ENCODE measurements around the gene LRP1B.
"Not testable (repeated sequence)": the region's sequence is repeated elsewhere in the genome, so short reads cannot be mapped to it uniquely, and the experiment has no call there.

Gene LRP1B

DNA sequence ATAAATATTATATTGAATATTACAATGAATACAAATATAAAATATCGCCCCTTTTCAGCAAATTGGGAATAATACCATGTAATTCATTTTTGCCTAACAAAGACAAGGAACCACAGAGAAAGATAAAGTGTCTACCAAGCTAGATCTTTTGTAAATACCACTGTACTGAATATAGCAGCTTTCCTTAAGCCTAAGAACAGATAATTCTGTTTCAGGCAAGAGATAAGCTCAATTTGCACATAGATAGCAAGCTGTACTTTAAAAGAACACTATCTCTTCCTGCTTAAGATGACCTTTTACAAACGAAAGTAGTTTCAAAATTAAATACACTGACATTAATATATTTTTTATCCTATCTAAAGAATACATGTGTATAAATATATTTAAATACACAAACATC, 43.2 kb downstream of the LRP1B start:
- DNase-seq (ENCODE audit: low spot score); H3K27me3 Mint-ChIP-seq (ENCODE audit: low read depth); H3K4me1 Mint-ChIP-seq (ENCODE audit: low read depth); H3K4me3 Mint-ChIP-seq; H3K27ac Mint-ChIP-seq; H3K36me3 Mint-ChIP-seq (ENCODE audit: low read depth): not testable (repeated sequence)
- peaks cover 20% of the 10 kb centered on the region for H3K9me3 Mint-ChIP-seq

DNA sequence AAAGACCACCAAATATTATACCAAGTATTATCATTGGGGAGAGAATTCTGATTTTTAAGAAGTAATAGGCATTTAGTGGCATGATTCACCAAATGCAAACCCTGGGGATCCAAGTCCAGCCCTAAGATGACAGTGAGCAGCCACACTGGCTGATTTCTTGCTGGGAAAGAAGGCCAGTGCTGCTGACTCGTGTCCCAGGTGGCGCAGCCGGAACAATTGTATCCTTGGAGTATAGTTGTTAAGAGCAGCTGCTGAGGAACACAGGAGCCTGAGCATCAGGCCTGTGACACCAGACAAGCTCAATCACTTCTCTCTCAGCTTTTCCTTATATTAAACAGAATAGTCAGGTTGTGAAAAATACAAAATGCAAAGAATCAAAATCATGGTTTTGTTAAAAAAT, 48.4 kb downstream of the LRP1B start:
- no peaks in the 10 kb centered on the region for H3K36me3 Mint-ChIP-seq (ENCODE audit: low read depth)
- no peaks in the 10 kb centered on the region for H3K4me1 Mint-ChIP-seq (ENCODE audit: low read depth)
- no peak for DNase-seq (ENCODE audit: low spot score)
- H3K4me3 Mint-ChIP-seq: no peak overlapping the region
- H3K27ac Mint-ChIP-seq: no peak overlapping the region
- H3K9me3 Mint-ChIP-seq: peaks cover 16% of the 10 kb centered on the region
- H3K27me3 Mint-ChIP-seq (ENCODE audit: low read depth): no peaks in the 10 kb centered on the region

DNA sequence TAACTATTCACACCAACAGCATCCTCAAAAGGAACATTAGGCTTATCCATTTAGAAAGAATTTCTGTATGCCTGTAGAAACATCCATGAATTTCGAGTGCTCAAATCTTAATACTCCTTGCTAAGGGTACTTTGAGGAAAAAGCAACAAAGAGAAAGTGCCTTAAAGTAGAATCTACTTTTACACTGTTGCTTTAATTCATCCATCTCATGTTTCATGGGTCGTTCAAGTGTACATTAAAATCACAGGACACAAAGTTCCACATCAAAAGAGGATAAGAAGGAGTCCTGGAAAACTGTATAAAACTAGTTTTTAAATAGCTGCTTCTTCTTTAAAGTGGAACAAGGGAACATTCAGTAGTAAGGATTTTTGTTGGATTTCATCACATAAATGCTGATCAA, 54.5 kb downstream of the LRP1B start:
- no peaks in the 10 kb centered on the region for H3K36me3 Mint-ChIP-seq (ENCODE audit: low read depth)
- no peaks in the 10 kb centered on the region for H3K9me3 Mint-ChIP-seq
- DNase-seq (ENCODE audit: low spot score): no peak
- no peaks in the 10 kb centered on the region for H3K27me3 Mint-ChIP-seq (ENCODE audit: low read depth)
- H3K4me3 Mint-ChIP-seq: no peak overlapping the region
- H3K27ac Mint-ChIP-seq: no peak overlapping the region
- no peaks in the 10 kb centered on the region for H3K4me1 Mint-ChIP-seq (ENCODE audit: low read depth)

DNA sequence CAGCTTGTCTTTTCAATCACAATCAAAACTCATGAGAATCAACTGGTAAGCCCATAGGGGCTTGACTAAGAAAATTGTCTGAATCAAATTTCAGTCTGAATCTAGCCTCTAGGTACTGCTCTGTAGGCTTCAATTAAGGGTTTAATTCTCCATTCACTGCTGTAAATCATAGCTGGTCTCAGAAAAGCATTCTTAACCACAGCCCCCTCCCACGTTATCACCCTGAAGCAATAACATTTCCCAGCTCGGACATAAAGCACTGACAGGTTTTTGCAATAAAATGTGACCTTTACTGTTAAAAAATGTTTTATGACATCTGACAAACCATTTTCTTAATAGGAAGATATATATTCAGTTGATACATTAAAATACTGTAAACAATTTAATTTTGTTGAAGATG, 55.0 kb downstream of the LRP1B start:
- DNase-seq (ENCODE audit: low spot score): no peak
- Mint-ChIP-seq H3K36me3 (ENCODE audit: low read depth) (no peaks in the 10 kb centered on the region), H3K9me3 (no peaks in the 10 kb centered on the region), H3K27me3 (ENCODE audit: low read depth) (no peaks in the 10 kb centered on the region), H3K4me3 (no peak overlapping the region), H3K4me1 (ENCODE audit: low read depth) (no peaks in the 10 kb centered on the region), H3K27ac (no peak overlapping the region)

DNA sequence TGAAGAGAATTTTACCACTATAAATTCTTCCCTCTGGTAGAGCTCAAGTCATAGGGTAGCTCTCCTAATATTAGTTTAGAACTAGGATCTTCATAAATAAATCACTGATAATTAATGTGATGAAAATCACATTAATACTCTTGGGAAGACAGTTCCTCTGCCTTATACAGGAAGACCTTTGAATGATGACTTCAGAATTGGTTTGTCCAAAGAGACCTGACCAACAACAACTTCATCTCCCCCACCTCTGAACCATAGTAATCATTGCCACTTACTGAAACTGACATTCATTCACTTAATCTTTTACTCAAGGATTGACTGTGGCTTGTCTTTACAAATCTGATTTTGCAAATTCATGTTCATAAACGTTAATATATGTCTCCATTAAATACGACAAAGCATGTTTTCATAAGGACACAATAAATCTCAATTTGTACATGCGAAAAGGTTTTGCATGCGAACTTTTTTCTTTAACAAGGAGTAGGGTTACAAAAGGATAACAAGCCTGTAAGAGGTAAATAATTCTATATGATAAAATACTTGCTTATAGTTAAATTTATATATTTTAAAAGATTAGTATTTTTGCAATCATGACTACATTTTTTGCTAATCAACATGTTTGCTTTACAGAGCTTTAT, 61.4 kb downstream of the LRP1B start:
- Mint-ChIP-seq H3K27me3 (ENCODE audit: low read depth) (no peaks in the 10 kb centered on the region), H3K27ac (no peak overlapping the region), H3K36me3 (ENCODE audit: low read depth) (no peaks in the 10 kb centered on the region), H3K9me3 (no peaks in the 10 kb centered on the region), H3K4me3 (no peak overlapping the region), H3K4me1 (ENCODE audit: low read depth) (no peaks in the 10 kb centered on the region)
- no peak for DNase-seq (ENCODE audit: low spot score)

DNA sequence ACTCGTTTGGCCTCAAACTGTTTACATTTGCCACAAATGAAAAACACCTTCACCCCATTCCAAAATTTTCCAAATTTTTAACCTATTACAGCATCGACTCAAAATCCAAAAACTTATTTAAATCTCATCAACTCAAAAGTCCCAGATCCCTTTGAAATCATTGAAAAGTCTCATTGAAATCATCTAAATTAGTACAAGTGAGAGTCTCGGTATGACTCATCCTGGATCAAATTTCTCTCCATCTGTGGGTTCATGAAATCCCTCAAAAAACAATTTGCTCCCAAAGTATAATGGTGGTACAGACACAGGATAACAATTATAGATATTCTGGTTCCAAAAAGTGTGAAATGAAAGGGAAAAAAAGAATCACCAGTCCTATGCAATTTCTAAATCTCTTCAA, 65.1 kb downstream of the LRP1B start:
- no peaks in the 10 kb centered on the region for H3K4me1 Mint-ChIP-seq (ENCODE audit: low read depth)
- H3K4me3 Mint-ChIP-seq: no peak overlapping the region
- H3K27ac Mint-ChIP-seq: no peak overlapping the region
- no peaks in the 10 kb centered on the region for H3K9me3 Mint-ChIP-seq
- H3K27me3 Mint-ChIP-seq (ENCODE audit: low read depth): no peaks in the 10 kb centered on the region
- H3K36me3 Mint-ChIP-seq (ENCODE audit: low read depth): no peaks in the 10 kb centered on the region
- no peak for DNase-seq (ENCODE audit: low spot score)

DNA sequence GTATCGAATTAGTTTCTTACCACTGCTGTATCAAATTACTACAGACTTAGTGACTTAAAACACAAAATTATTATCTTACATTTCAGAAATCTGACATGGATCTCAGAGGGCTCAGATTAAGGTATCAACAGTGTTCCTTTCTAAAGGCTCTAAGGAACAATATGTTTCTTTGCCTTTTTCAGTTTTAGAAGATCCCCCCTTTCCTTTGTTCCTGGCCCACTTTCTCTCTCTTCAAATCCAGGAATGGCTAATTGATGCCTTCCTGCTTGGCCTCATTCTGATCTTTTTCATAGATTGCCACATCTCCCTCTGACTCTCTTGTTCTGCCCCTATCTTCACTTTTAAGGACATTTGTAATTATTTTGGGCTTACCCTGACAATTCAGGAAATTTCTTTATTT, 65.7 kb downstream of the LRP1B start:
- no peaks in the 10 kb centered on the region for H3K27me3 Mint-ChIP-seq (ENCODE audit: low read depth)
- H3K36me3 Mint-ChIP-seq (ENCODE audit: low read depth): no peaks in the 10 kb centered on the region
- no peaks in the 10 kb centered on the region for H3K9me3 Mint-ChIP-seq
- H3K27ac Mint-ChIP-seq: no peak overlapping the region
- no peaks in the 10 kb centered on the region for H3K4me1 Mint-ChIP-seq (ENCODE audit: low read depth)
- H3K4me3 Mint-ChIP-seq: no peak overlapping the region
- DNase-seq (ENCODE audit: low spot score): no peak

DNA sequence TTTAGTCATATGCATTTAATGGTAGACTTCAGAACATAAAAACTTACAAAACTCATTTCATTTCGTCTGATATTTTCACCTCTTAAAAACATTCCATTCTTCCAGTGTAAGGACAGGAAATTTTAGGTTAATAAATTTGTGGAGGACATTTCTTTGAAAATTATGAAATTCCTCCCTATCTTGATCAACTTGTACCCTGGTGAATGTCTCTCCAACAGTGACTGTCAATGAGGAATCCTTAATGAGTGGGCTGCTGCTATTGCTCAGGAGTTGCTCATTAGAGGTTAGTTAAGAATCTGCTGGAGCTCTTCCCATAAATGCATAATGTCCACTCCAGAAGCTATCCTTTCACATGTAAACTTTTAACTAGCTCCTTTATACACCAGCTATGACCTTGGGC, 69.1 kb downstream of the LRP1B start:
- Mint-ChIP-seq H3K27ac (no peak overlapping the region), H3K9me3 (no peaks in the 10 kb centered on the region)

DNA sequence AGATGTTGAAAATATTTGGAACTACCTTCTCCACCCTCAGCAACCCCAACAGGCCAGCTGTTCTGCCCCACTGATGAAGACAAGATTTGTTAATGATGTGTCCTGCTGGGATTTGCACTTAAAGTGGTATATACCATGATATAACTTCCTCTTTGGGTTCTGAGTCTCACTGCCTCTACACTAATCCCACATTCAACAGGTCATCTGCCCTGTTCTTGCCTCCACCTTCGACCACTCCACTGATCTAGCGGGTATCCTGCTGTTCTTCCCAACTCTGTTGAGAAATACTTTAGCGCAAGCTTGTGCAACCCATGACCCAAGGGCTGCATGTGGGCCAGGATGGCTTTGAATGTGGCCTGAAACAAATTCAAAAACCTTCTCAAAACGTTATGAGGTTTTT, 72.7 kb downstream of the LRP1B start:
- Mint-ChIP-seq H3K4me1 (ENCODE audit: low read depth) (no peaks in the 10 kb centered on the region), H3K27ac (no peak overlapping the region), H3K4me3 (no peak overlapping the region), H3K9me3 (peaks cover 3% of the 10 kb centered on the region), H3K36me3 (ENCODE audit: low read depth) (no peaks in the 10 kb centered on the region), H3K27me3 (ENCODE audit: low read depth) (no peaks in the 10 kb centered on the region)
- no peak for DNase-seq (ENCODE audit: low spot score)

More for the DNA sequence above, 69.1 kb downstream of the LRP1B start:
- H3K27me3 Mint-ChIP-seq (ENCODE audit: low read depth): no peaks in the 10 kb centered on the region
- H3K36me3 Mint-ChIP-seq (ENCODE audit: low read depth): no peaks in the 10 kb centered on the region
- no peak for DNase-seq (ENCODE audit: low spot score)
- no peaks in the 10 kb centered on the region for H3K4me1 Mint-ChIP-seq (ENCODE audit: low read depth)
- H3K4me3 Mint-ChIP-seq: no peak overlapping the region

DNA sequence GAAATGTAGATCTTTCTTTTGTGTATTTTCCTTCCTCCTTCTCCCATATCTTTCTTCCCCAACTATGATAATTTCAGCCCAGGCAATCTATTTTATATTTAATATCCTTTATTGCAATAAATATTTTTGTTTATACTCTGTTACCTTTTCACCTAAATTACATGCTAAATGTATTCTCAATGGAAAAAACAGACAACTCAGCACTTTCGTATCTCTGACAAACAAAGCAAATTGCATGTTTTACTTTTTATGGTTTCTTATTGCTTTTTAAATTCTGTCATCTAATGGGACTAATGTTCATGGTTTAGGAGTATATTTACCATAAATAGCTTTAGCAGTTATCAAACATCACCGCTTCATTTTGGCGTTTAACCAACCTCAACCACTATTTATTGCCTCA, 74.0 kb downstream of the LRP1B start:
- H3K9me3 Mint-ChIP-seq: peaks cover 3% of the 10 kb centered on the region
- no peak overlapping the region for H3K4me3 Mint-ChIP-seq
- DNase-seq (ENCODE audit: low spot score): no peak
- no peaks in the 10 kb centered on the region for H3K4me1 Mint-ChIP-seq (ENCODE audit: low read depth)
- H3K27me3 Mint-ChIP-seq (ENCODE audit: low read depth): no peaks in the 10 kb centered on the region
- H3K27ac Mint-ChIP-seq: no peak overlapping the region
- H3K36me3 Mint-ChIP-seq (ENCODE audit: low read depth): no peaks in the 10 kb centered on the region

DNA sequence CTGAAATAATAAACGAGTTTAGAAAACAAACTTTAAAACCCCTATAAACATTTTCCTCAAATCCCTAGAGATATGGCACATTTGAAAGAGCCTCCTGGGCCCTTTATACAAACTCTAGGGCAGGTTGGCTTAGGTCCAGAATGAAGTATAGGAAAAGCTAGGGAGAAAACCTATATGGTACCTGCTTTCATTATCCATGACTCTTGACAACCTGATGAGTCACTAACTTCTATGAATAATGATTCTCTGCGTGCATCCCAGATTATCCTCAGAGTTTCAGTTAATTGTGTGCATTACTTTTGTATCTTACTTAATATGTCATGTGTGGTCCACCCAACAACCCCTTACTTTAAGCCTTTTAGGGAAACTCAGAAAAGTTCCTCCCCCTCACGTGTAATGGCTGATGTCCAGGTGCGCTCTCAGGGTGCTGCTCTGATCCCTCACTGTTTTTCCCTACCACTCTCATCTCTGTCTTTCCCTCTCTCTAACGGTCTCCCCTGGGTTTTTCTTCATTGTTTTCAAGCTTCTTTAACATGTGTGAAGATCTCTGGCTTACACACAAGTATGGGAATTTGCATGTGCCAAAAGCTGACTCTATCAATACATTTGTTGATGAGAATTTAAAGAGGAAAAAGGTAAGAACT, 78.5 kb downstream of the LRP1B start:
- Mint-ChIP-seq H3K9me3 (peaks cover 9% of the 10 kb centered on the region), H3K36me3 (ENCODE audit: low read depth) (no peaks in the 10 kb centered on the region), H3K27ac (no peak overlapping the region), H3K4me3 (no peak overlapping the region), H3K27me3 (ENCODE audit: low read depth) (no peaks in the 10 kb centered on the region), H3K4me1 (ENCODE audit: low read depth) (no peaks in the 10 kb centered on the region)
- no peak for DNase-seq (ENCODE audit: low spot score)

DNA sequence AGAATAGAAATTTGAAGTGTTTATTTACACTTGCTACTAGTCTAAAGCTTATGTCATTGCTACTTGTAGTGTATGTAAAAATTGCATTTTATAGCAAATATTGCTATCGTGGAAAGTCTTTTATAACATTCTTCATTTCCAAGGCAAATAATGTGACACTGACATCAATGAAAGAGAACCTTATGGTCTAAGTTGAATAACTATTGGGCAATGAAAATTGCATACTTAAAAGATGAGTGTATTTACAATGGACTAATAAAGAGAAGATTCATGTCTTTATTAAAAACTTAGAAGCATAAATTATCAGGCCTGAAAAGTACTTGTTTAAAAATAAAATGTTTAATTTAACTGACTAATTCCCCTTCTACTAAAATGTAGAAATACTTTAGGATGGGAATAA, 82.2 kb downstream of the LRP1B start:
- no peaks in the 10 kb centered on the region for H3K27me3 Mint-ChIP-seq (ENCODE audit: low read depth)
- H3K4me1 Mint-ChIP-seq (ENCODE audit: low read depth): no peaks in the 10 kb centered on the region

DNA sequence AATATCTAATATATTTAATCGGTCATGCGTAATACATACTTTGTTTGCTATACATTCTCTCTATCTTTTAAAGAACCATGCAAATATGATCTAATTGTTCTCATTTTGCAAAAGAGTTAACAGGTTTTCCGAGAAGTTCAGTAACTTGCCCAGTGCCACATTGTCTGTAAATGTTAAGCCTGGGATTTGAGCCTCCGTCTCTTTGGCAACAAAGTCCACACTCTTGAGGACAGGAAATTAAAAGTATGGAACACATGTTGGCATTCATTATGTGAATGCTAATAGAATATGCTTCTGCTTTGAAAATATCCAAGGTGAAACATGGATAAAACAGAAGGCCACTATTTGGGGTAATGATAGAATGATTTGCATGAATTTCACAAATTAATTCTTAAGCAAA, 85.2 kb downstream of the LRP1B start:
- H3K4me3 Mint-ChIP-seq: no peak overlapping the region
- no peak overlapping the region for H3K27ac Mint-ChIP-seq
- no peaks in the 10 kb centered on the region for H3K36me3 Mint-ChIP-seq (ENCODE audit: low read depth)
- no peaks in the 10 kb centered on the region for H3K27me3 Mint-ChIP-seq (ENCODE audit: low read depth)
- DNase-seq (ENCODE audit: low spot score): no peak
- H3K4me1 Mint-ChIP-seq (ENCODE audit: low read depth): no peaks in the 10 kb centered on the region
- H3K9me3 Mint-ChIP-seq: no peaks in the 10 kb centered on the region

More for the DNA sequence above, 82.2 kb downstream of the LRP1B start:
- Mint-ChIP-seq H3K9me3 (peaks cover 6% of the 10 kb centered on the region), H3K36me3 (ENCODE audit: low read depth) (no peaks in the 10 kb centered on the region), H3K27ac (no peak overlapping the region), H3K4me3 (no peak overlapping the region)
- no peak for DNase-seq (ENCODE audit: low spot score)

DNA sequence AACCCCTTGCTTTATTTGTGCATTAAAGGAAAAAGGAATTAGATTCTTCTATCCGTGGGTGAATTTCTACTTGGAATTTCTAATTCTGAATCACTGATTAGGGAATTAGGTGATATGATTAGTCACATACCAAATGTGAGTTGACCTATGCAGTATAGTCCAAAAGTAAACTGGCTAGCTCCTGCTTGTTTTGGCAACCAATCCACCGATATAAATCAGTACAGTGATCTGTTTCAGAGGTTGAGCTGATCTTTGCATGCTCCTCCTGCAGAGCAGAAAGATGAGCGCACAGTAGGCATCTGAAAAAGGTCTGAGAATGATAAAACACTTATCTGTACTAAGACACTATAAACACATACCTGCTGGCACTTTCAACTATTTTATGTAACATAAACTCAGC, 86.6 kb downstream of the LRP1B start:
- Mint-ChIP-seq H3K4me3 (no peak overlapping the region), H3K36me3 (ENCODE audit: low read depth) (no peaks in the 10 kb centered on the region), H3K27ac (no peak overlapping the region), H3K4me1 (ENCODE audit: low read depth) (no peaks in the 10 kb centered on the region), H3K27me3 (ENCODE audit: low read depth) (no peaks in the 10 kb centered on the region), H3K9me3 (no peaks in the 10 kb centered on the region)
- DNase-seq (ENCODE audit: low spot score): no peak
